ENCODE measurements around the gene FAAP100. TPM values are rescaled to one million over a fixed set of nuclear protein-coding genes. Genes with fewer than 3 reads are reported as not detected.
A peak's percentile ranks its signal among the peaks of the same experiment; 100 is the strongest.

FAAP100 gene
- total RNA-seq, 4 donors from 2014 or later: 20.1 to 41.7 (median 26.7) TPM

DNA sequence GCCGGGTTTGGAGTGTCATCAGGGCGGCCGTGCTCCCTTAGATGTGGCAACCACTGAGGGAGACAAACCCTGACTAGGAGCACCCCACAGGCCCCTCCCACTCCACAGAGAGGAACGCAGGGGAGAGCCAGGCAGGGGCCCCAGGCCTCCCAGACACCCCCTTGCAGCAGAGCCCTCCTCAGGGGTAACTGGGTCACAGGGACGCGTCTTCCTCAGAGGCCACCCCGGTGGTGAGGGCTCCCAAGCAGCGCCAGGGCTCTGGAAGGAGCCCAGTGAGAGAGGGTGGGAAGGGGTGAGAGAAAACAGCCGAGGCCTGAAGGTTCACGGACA, 12.6 kb downstream of the FAAP100 start:
- Histone ChIP-seq H3K4me1 (peaks cover 0 to 21% (median 12%) of the 10 kb centered on the region in 4 donors), H3K27me3 (peaks cover 0 to 35% of the 10 kb centered on the region in 2 donors), H3K27ac (no peak overlapping the region), H3K4me3 (no peak overlapping the region), H3K9me3 (no peaks in the 10 kb centered on the region), H3K36me3 (peaks cover 2 to 65% (median 11%) of the 10 kb centered on the region in 3 donors)
- TF ChIP-seq, protein P1, sequence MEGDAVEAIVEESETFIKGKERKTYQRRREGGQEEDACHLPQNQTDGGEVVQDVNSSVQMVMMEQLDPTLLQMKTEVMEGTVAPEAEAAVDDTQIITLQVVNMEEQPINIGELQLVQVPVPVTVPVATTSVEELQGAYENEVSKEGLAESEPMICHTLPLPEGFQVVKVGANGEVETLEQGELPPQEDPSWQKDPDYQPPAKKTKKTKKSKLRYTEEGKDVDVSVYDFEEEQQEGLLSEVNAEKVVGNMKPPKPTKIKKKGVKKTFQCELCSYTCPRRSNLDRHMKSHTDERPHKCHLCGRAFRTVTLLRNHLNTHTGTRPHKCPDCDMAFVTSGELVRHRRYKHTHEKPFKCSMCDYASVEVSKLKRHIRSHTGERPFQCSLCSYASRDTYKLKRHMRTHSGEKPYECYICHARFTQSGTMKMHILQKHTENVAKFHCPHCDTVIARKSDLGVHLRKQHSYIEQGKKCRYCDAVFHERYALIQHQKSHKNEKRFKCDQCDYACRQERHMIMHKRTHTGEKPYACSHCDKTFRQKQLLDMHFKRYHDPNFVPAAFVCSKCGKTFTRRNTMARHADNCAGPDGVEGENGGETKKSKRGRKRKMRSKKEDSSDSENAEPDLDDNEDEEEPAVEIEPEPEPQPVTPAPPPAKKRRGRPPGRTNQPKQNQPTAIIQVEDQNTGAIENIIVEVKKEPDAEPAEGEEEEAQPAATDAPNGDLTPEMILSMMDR (IDR thresholded peaks at IDR 0.05): no peak
- no peak for TF ChIP-seq POLR2A (IDR thresholded peaks at IDR 0.05)
- DNase-seq (ENCODE audit: low spot score in 2 of 2): no peak
- WGBS, 2 donors: 78 to 79% methylated on average over 4 to 10 of the region's 10 CpGs

DNA sequence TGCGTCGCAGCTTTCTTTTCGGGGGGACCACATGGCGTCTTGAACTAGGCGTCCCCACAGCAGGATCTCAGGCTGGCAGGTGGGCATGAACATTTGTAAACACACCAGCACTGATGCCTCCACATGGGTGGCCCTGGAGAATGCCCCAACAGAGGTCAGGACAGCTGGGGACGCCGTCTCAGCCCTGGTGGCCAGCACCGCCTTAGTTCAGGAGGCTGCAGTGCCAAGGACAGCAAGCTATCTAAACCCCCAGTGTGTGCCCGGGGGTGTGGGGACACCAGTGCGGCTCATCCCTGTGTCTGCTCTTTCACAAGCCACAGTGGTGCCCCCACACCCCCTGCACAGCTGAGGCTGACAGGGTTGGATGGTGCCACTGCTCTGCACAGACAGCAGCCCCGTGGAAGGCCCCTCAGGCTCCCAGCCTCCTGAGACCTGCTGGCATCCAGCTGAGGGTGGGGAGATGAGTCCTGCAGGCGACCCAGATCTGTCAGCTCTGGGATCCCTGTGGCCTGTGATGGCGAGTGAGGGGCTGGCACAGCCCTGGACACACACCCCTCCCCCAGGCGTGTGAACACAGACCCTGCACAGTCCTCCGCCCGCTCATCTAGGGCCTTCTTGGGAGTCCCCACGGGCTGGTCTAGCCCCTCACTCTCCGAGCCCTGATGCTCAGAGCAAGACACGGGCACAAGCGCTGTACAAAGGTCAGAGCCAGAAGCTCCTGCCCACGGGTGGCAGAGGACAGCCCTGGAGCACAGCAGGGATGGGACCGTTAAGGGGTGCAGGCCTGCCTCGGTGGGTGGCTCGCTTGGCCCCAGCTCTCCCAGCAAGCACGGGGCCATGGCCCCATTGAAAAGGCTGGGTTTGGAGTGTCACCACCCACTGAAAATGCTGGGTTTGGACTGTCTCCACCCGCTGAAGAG, 13.2 kb downstream of the FAAP100 start:
- no peaks in the 10 kb centered on the region for H3K9me3 ChIP-seq
- no peak overlapping the region for H3K4me3 ChIP-seq
- no peak overlapping the region for H3K27ac ChIP-seq
- H3K4me1 ChIP-seq: peaks cover 0 to 21% (median 12%) of the 10 kb centered on the region in 4 donors
- DNase-seq (ENCODE audit: low spot score in 2 of 2): no peak
- peaks cover 0 to 42% of the 10 kb centered on the region in 2 donors for H3K27me3 ChIP-seq
- TF ChIP-seq EP300 (IDR thresholded peaks at IDR 0.05): no peak
- TF ChIP-seq, protein P1 (IDR thresholded peaks at IDR 0.05): no peak
- TF ChIP-seq POLR2A (IDR thresholded peaks at IDR 0.05): no peak
- peaks cover 2 to 59% (median 10%) of the 10 kb centered on the region in 3 donors for H3K36me3 ChIP-seq
- 82 to 83% methylated on average over 13 to 19 of the region's 26 CpGs for WGBS, 2 donors

DNA sequence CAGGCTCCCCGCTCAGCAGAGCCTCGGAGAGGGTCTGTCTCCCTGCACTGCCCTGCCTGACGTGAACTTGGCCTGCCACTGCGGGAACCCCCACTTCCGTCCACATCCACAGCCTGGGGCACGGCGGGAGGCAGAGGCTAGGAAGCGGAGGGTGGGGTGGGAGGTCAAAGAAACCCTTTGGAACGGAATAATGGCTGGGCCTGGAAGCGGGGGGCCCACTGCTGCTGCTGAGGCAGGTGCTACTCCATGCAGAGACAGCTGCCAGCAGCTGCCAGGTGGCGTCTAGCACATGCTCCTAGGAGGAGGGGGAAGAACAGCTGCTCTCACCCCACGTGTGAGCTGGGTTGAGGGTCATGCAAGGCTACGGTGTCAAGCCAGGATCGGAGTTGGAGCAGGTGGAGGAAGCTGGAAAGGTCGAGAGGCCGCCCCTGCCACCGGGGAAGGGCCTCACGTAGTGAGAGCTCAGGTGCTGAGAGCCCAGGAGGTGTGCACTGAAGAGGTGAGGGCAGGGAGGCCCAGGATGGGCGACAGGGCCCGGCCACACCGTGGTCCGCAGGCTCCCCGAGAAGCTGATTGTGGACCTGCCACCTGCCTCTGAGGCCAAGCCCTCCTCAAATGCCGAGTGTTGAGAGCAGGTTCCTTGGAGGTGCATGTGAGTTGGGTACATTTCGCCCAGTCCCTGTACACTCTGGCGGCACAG, 14.1 kb downstream of the FAAP100 start:
- DNase-seq (ENCODE audit: low spot score in 2 of 2): no peak
- Histone ChIP-seq H3K9me3 (no peaks in the 10 kb centered on the region), H3K27ac (no peak overlapping the region), H3K27me3 (peaks cover 0 to 43% of the 10 kb centered on the region in 2 donors), H3K4me3 (no peak overlapping the region), H3K36me3 (peaks cover 2 to 50% (median 5%) of the 10 kb centered on the region in 3 donors), H3K4me1 (peaks cover 0 to 21% (median 12%) of the 10 kb centered on the region in 4 donors)
- 53 to 68% methylated on average over 19 to 26 of the region's 26 CpGs for WGBS, 2 donors
- TF ChIP-seq EP300 (IDR thresholded peaks at IDR 0.05) (no peak), POLR2A (IDR thresholded peaks at IDR 0.05) (no peak)
- TF ChIP-seq, protein P1 (IDR thresholded peaks at IDR 0.05): peak in 1 of 5 experiments; percentile 3

DNA sequence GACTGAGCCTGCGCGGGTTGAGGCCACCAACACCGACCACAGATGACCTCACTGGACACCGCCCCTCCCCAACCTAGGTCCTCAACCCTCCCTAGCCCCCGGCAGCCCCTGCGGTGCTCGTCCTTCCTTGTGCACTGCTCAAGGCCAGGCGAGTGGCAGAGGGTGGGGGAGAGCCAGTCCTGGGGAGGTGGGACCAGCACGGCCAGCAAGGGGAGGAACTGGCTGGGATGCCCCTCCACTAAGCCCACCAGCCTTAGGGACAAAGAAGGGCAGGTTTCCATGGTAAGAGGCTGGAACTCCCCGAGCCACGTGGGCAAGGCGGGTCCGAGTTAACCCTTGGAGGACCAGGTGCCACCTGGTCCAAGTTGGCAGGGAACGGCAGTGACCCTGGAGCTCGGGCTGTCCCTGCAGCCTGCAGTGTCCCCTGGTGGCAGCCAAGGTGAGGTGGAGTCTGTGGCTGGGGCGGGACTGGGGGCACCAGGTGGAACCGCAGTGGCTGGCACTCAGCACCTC, 14.8 kb downstream of the FAAP100 start:
- Histone ChIP-seq H3K4me1 (peaks cover 0 to 21% (median 12%) of the 10 kb centered on the region in 4 donors), H3K4me3 (no peak overlapping the region), H3K36me3 (peaks cover 2 to 44% (median 5%) of the 10 kb centered on the region in 3 donors), H3K27me3 (peaks cover 0 to 43% of the 10 kb centered on the region in 2 donors), H3K9me3 (no peaks in the 10 kb centered on the region), H3K27ac (no peak overlapping the region)
- 11 to 20% methylated on average over 2 to 5 of the region's 17 CpGs for WGBS, 2 donors
- TF ChIP-seq EP300 (IDR thresholded peaks at IDR 0.05) (no peak), POLR2A (IDR thresholded peaks at IDR 0.05) (no peak)
- TF ChIP-seq, protein P1 (IDR thresholded peaks at IDR 0.05): peak in 4 of 5 experiments; percentile 43 to 71 (median 58)
- DNase-seq (ENCODE audit: low spot score in 2 of 2): no peak

Measured in tibial nerve (tissue), 4 donors.